Ovary (tissue), 3 donors: ENCODE results near the gene NRXN2.

Source experiments
- CTCF ChIP-seq, 3 donors: fragments of 450-650 bp in 2 of 3; fragments of 200-600 bp in 1 of 3; IDR thresholded peaks; one replicate each; pipeline versions ENCODE4 v1.5.1 to v1.8.0; 2016 to 2022; ENCODE audit warnings: antibody characterized with exemption in 3 of 3, mild to moderate bottlenecking in 1 of 3
- POLR2A ChIP-seq: fragments of 450-650 bp; IDR thresholded peaks from one replicate; pipeline ENCODE4 v1.6.1; 2017; ENCODE audit warnings: antibody characterized with exemption, mild to moderate bottlenecking, moderate library complexity
- donor health status: DM: no; HTN: no; CAD: no.

GRCh38 chr11:64751580-64751979 is 28.6 kb upstream of the NRXN2 start:
- TF ChIP-seq CTCF (IDR thresholded peaks at IDR 0.05) (no peak), POLR2A (no peak)
